H9 (cell line): Measurements from ENCODE around the gene DPF3. TPM values are rescaled to one million over a fixed set of nuclear protein-coding genes. Genes with fewer than 3 reads are reported as not detected.

ENCODE experiments used
- DNase-seq: peaks from one replicate; pipeline ENCODE4 v3.0.0-alpha.2; 2017
- H2AFZ ChIP-seq: one replicate; pipeline ENCODE4 v1.6.1; 2013; ENCODE audit warnings: mild to moderate bottlenecking, low read length, control low read depth, moderate library complexity
- H2AK5ac ChIP-seq: 2 replicates; pipeline ENCODE4 v1.6.1; 2013; ENCODE audit warnings: low read length, control low read depth, mixed read lengths; ENCODE audit not compliant: insufficient read length
- H2BK120ac ChIP-seq: one replicate; pipeline ENCODE4 v1.6.1; 2013; ENCODE audit warnings: low read depth, mild to moderate bottlenecking, low read length, control low read depth, inconsistent platforms; ENCODE audit not compliant: poor library complexity, severe bottlenecking
- H2BK12ac ChIP-seq: 2 replicates; pipeline ENCODE4 v1.6.1; 2013; ENCODE audit warnings: low read length, control low read depth, mixed read lengths, low read depth; ENCODE audit not compliant: insufficient read length
- H2BK15ac ChIP-seq: 2 replicates; pipeline ENCODE4 v1.6.1; 2013; ENCODE audit warnings: low read depth, low read length, control low read depth
- H2BK20ac ChIP-seq: one replicate; pipeline ENCODE4 v1.6.1; 2013; ENCODE audit warnings: low read depth, mild to moderate bottlenecking, low read length, control low read depth, inconsistent platforms; ENCODE audit not compliant: poor library complexity, severe bottlenecking
- H2BK5ac ChIP-seq: 2 replicates; pipeline ENCODE4 v1.6.1; 2013; ENCODE audit warnings: low read length, control low read depth, mixed read lengths; ENCODE audit not compliant: insufficient read length
- H3K14ac ChIP-seq: 2 replicates; pipeline ENCODE4 v1.6.1; 2013; ENCODE audit warnings: low read length, control low read depth; ENCODE audit not compliant: insufficient read depth
- H3K18ac ChIP-seq: 2 replicates; pipeline ENCODE4 v1.6.1; 2013; ENCODE audit warnings: low read depth, mild to moderate bottlenecking, mixed read lengths, low read length, control low read depth; ENCODE audit not compliant: insufficient read length
- H3K23ac ChIP-seq: 2 replicates; pipeline ENCODE4 v1.6.1; 2013; ENCODE audit warnings: low read length, control low read depth, mixed read lengths, low read depth; ENCODE audit not compliant: insufficient read length
- H3K23me2 ChIP-seq: 2 replicates; pipeline ENCODE4 v1.6.1; 2013; ENCODE audit warnings: low read depth, mild to moderate bottlenecking, mixed read lengths, low read length, control low read depth; ENCODE audit not compliant: insufficient read length, poor library complexity, severe bottlenecking
- H3K27ac ChIP-seq: 2 replicates; pipeline ENCODE4 v1.5.1; 2013; ENCODE audit warnings: low read length, control low read depth, mixed read lengths, low read depth; ENCODE audit not compliant: insufficient read length
- H3K27me3 ChIP-seq: 2 replicates; pipeline ENCODE4 v1.6.1; 2013; ENCODE audit warnings: low read length, control low read depth, inconsistent platforms; ENCODE audit not compliant: insufficient read depth
- H3K4ac ChIP-seq: 2 replicates; pipeline ENCODE4 v1.6.1; 2013; ENCODE audit warnings: low read depth, mild to moderate bottlenecking, control low read depth, inconsistent platforms, low read length, moderate library complexity
- H3K4me1 ChIP-seq: 2 replicates; pipeline ENCODE4 v1.6.1; 2013; ENCODE audit warnings: low read length, control low read depth, inconsistent platforms; ENCODE audit not compliant: insufficient read depth
- H3K4me2 ChIP-seq: 2 replicates; pipeline ENCODE4 v1.6.1; 2013; ENCODE audit warnings: low read length, control low read depth, mixed read lengths; ENCODE audit not compliant: insufficient read length, insufficient read depth
- H3K56ac ChIP-seq: 2 replicates; pipeline ENCODE4 v1.6.1; 2013; ENCODE audit warnings: low read depth, mild to moderate bottlenecking, mixed read lengths, low read length, control low read depth; ENCODE audit not compliant: insufficient read length
- H3K79me1 ChIP-seq: 2 replicates; pipeline ENCODE4 v1.6.1; 2013; ENCODE audit warnings: low read depth, mild to moderate bottlenecking, moderate library complexity, low read length, control low read depth, inconsistent platforms; ENCODE audit not compliant: insufficient read depth, poor library complexity, severe bottlenecking
- H3K79me2 ChIP-seq: 2 replicates; pipeline ENCODE4 v1.6.1; 2013; ENCODE audit warnings: low read length, control low read depth, inconsistent platforms; ENCODE audit not compliant: insufficient read depth
- H3K9ac ChIP-seq: 2 replicates; pipeline ENCODE4 v1.6.1; 2013; ENCODE audit warnings: low read length, control low read depth, mixed read lengths; ENCODE audit not compliant: insufficient read length; ENCODE audit errors: extremely low read depth
- H3K9me3 ChIP-seq: one replicate; pipeline ENCODE4 v1.6.1; 2013; ENCODE audit warnings: low read depth, low read length, inconsistent platforms; ENCODE audit not compliant: control insufficient read depth
- H3T11ph ChIP-seq: one replicate; pipeline ENCODE4 v1.6.1; 2013; ENCODE audit warnings: mild to moderate bottlenecking, low read length, control low read depth, inconsistent platforms
- H4K20me1 ChIP-seq: one replicate; pipeline ENCODE4 v1.6.1; 2013; ENCODE audit not compliant: control insufficient read depth, insufficient read length, insufficient read depth
- H4K5ac ChIP-seq: 2 replicates; pipeline ENCODE4 v1.6.1; 2013; ENCODE audit warnings: low read depth, mild to moderate bottlenecking, mixed read lengths, low read length, control low read depth; ENCODE audit not compliant: insufficient read length
- H4K8ac ChIP-seq: replicated peaks from 2 replicates; pipeline ENCODE4 v1.6.1; 2013; ENCODE audit warnings: low read length, control low read depth, mixed read lengths, low read depth; ENCODE audit not compliant: insufficient read length
- H4K91ac ChIP-seq: 2 replicates; pipeline ENCODE4 v1.6.1; 2013; ENCODE audit warnings: low read depth, mild to moderate bottlenecking, moderate library complexity, mixed read lengths, low read length, control low read depth; ENCODE audit not compliant: insufficient read length
- H3K27ac Mint-ChIP-seq, 3 experiments: 2 replicates in 2 of 3; 3 replicates in 1 of 3; pipeline ENCODE4 v1.8.0; 2020 to 2021; ENCODE audit warnings: mixed read lengths in 3 of 3, mild to moderate bottlenecking in 1 of 3, moderate library complexity in 1 of 3
- H3K27me3 Mint-ChIP-seq: 2 replicates; pipeline ENCODE4 v1.8.0; 2021; ENCODE audit warnings: low read depth, mild to moderate bottlenecking, moderate library complexity, mixed read lengths
- H3K36me3 Mint-ChIP-seq, 3 experiments: 2 replicates in 2 of 3; 3 replicates in 1 of 3; pipeline ENCODE4 v1.8.0; 2020 to 2021; ENCODE audit warnings: low read depth in 3 of 3, mixed read lengths in 3 of 3; ENCODE audit not compliant: insufficient read depth in 1 of 3
- H3K4me1 Mint-ChIP-seq, 2 experiments: 2 replicates each; pipeline ENCODE4 v1.8.0; 2020; ENCODE audit warnings: mixed read lengths in 2 of 2
- H3K4me3 Mint-ChIP-seq, 2 experiments: 2 replicates in 1 of 2; 3 replicates in 1 of 2; pipeline ENCODE4 v1.8.0; 2020 to 2021; ENCODE audit warnings: mild to moderate bottlenecking in 2 of 2, mixed read lengths in 2 of 2, moderate library complexity in 1 of 2
- H3K9me3 Mint-ChIP-seq, 2 experiments: 2 replicates in 1 of 2; 3 replicates in 1 of 2; pipeline ENCODE4 v1.8.0; 2020; ENCODE audit warnings: mild to moderate bottlenecking in 2 of 2, mixed read lengths in 2 of 2, moderate library complexity in 1 of 2
- CTCF ChIP-seq: fragments of 200-600 bp; sonication (generic); conservative IDR thresholded peaks from 3 replicates; pipeline ENCODE4 v1.8.0; 2021; ENCODE audit warnings: antibody characterized with exemption, mild to moderate bottlenecking
- WGBS: extraction: QIAGEN DNeasy Blood & Tissue Kit; methylation state at CpG from one replicate; pipeline ENCODE4 v1.1.7; 2013; ENCODE audit warnings: missing lambda C conversion rate, low lambda C conversion rate, mixed read lengths; ENCODE audit not compliant: insufficient read length; ENCODE audit errors: extremely low coverage; 5-methylcytosine and 5-hydroxymethylcytosine counted together
- total RNA-seq: library from RNA; stranded (reverse); gene quantifications from 2 replicates; pipeline ENCODE4 v1.2.1, GENCODE V29; 2021

The DPF3 gene
- total RNA-seq, 1 experiment from 2014 or later, result not detected

DNA sequence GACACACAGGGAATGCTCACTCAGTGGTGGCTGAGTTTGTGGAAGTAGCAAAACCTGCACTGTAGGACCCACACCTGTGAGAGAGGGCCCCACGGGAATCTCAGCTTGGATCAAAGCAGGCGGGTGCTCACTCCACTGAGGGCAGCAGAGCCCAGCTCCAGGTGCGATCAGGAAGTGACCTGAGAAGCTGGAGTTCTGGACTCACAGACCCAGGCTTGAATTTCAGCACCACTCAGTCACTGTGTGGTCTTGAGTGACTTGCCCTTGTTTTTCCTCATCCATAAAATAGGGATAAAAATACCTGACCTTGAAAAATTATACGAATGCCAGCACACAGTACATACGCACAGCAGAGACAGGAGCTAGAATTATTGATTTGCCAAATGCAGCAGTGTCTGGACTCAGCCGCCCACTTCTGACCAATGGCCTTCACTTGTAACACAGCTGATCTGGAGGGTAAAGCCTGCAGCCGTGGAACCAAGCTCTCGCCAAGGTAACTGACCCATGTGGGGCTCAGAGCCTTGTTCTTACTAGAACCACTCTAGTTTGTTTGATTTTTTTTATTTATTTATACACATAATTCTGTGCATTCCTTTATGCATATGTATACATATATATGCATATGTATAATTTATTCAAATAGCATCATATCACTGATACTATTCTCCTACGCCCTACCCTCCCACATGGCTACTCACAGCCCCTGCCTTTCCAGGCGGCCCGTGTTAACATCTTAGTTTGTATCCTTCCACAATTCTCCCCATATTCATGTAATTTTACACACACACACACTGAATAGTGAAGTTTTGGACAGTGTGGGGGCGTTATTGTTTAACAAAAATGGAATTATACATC is 53.9 kb downstream of the DPF3 start:
- Mint-ChIP-seq H3K4me3 (no peak overlapping the region), H3K36me3 (no peaks in the 10 kb centered on the region), H3K27me3 (peaks cover 10% of the 10 kb centered on the region), H3K27ac (no peak overlapping the region), H3K9me3 (no peaks in the 10 kb centered on the region), H3K4me1 (no peaks in the 10 kb centered on the region)
- no peak overlapping the region for H3K9ac ChIP-seq
- no peak for TF ChIP-seq CTCF
- H2AFZ ChIP-seq, result no peak overlapping the region
- H3K79me1 ChIP-seq, result no peaks in the 10 kb centered on the region
- H3K23me2 ChIP-seq, result no peaks in the 10 kb centered on the region
- no peaks in the 10 kb centered on the region for H3K9me3 ChIP-seq
- H3K56ac ChIP-seq, result no peak overlapping the region
- H3K4me2 ChIP-seq, result no peak overlapping the region
- H4K91ac ChIP-seq, result no peak overlapping the region
- no peak overlapping the region for H4K8ac ChIP-seq
- no CpG with 5 or more reads among the region's 12 CpGs for WGBS
- H2BK12ac ChIP-seq, result no peak overlapping the region
- H2BK15ac ChIP-seq, result no peak overlapping the region
- H3K4me1 ChIP-seq, result no peaks in the 10 kb centered on the region
- H3K27ac ChIP-seq, result no peak overlapping the region
- H3K23ac ChIP-seq, result no peak overlapping the region
- no peaks in the 10 kb centered on the region for H4K20me1 ChIP-seq
- DNase-seq, result no peak
- H4K5ac ChIP-seq, result no peak overlapping the region
- H2BK20ac ChIP-seq, result no peak overlapping the region
- no peak overlapping the region for H3K18ac ChIP-seq
- no peak overlapping the region for H3T11ph ChIP-seq
- H3K27me3 ChIP-seq, result no peaks in the 10 kb centered on the region
- no peak overlapping the region for H2BK120ac ChIP-seq
- H3K79me2 ChIP-seq, result no peaks in the 10 kb centered on the region
- H2BK5ac ChIP-seq, result no peak overlapping the region
- no peak overlapping the region for H3K14ac ChIP-seq
- no peak overlapping the region for H3K4ac ChIP-seq
- H2AK5ac ChIP-seq, result no peak overlapping the region
